Measurements from ENCODE around the gene CLEC4M.

Gene CLEC4M

GRCh38 chr19:7762719-7763293 lies at the start of gene CLEC4M:
CLEC4M (plus strand) TSS chr19:7763243; CDS start chr19:7763267, 24 bp downstream.
- Mint-ChIP-seq H3K4me1 (ENCODE audit: low read depth) (no peaks in the 10 kb centered on the region), H3K9me3 (peaks cover 19% of the 10 kb centered on the region), H3K36me3 (ENCODE audit: low read depth) (no peaks in the 10 kb centered on the region), H3K27me3 (ENCODE audit: low read depth) (no peaks in the 10 kb centered on the region), H3K4me3 (no peak within 1 kb of the TSS), H3K27ac (no peak within 1 kb of the TSS)
- no peak for DNase-seq (ENCODE audit: low spot score)

GRCh38 chr19:7715671-7716070 lies 47.4 kb upstream of the CLEC4M start:
- Mint-ChIP-seq H3K9me3 (peaks cover 5% of the 10 kb centered on the region), H3K4me1 (ENCODE audit: low read depth) (no peaks in the 10 kb centered on the region), H3K4me3 (no peak overlapping the region), H3K27me3 (ENCODE audit: low read depth) (peaks cover 3% of the 10 kb centered on the region), H3K27ac (no peak overlapping the region), H3K36me3 (ENCODE audit: low read depth) (no peaks in the 10 kb centered on the region)
- no peak for DNase-seq (ENCODE audit: low spot score)

GRCh38 chr19:7716762-7717161 lies 46.3 kb upstream of the CLEC4M start:
- Mint-ChIP-seq H3K36me3 (ENCODE audit: low read depth) (no peaks in the 10 kb centered on the region), H3K4me1 (ENCODE audit: low read depth) (no peaks in the 10 kb centered on the region), H3K27me3 (ENCODE audit: low read depth) (peaks cover 3% of the 10 kb centered on the region), H3K4me3 (no peak overlapping the region), H3K9me3 (peaks cover 5% of the 10 kb centered on the region), H3K27ac (no peak overlapping the region)
- DNase-seq (ENCODE audit: low spot score): no peak

- H3K4me1 Mint-ChIP-seq (ENCODE audit: low read depth): no peaks in the 10 kb centered on the region
- H3K4me3 Mint-ChIP-seq: no peak overlapping the region
- H3K36me3 Mint-ChIP-seq (ENCODE audit: low read depth): no peaks in the 10 kb centered on the region
- peaks cover 6% of the 10 kb centered on the region for H3K27me3 Mint-ChIP-seq (ENCODE audit: low read depth)
- DNase-seq (ENCODE audit: low spot score): no peak
- H3K9me3 Mint-ChIP-seq: peaks cover 5% of the 10 kb centered on the region
- H3K27ac Mint-ChIP-seq: no peak overlapping the region
Measured at GRCh38 chr19:7718668-7719067, 44.4 kb upstream of the CLEC4M start.

GRCh38 chr19:7720351-7720750 lies 42.7 kb upstream of the CLEC4M start:
- Mint-ChIP-seq H3K27me3 (ENCODE audit: low read depth) (peaks cover 3% of the 10 kb centered on the region), H3K36me3 (ENCODE audit: low read depth) (no peaks in the 10 kb centered on the region), H3K4me1 (ENCODE audit: low read depth) (no peaks in the 10 kb centered on the region), H3K27ac (no peak overlapping the region), H3K9me3 (peaks cover 5% of the 10 kb centered on the region), H3K4me3 (no peak overlapping the region)
- DNase-seq (ENCODE audit: low spot score): no peak

GRCh38 chr19:7722231-7722651 lies 40.8 kb upstream of the CLEC4M start:
- no peaks in the 10 kb centered on the region for H3K9me3 Mint-ChIP-seq
- no peak for DNase-seq (ENCODE audit: low spot score)
- H3K27me3 Mint-ChIP-seq (ENCODE audit: low read depth): peaks cover 5% of the 10 kb centered on the region
- no peak overlapping the region for H3K4me3 Mint-ChIP-seq
- H3K4me1 Mint-ChIP-seq (ENCODE audit: low read depth): no peaks in the 10 kb centered on the region
- no peak overlapping the region for H3K27ac Mint-ChIP-seq
- no peaks in the 10 kb centered on the region for H3K36me3 Mint-ChIP-seq (ENCODE audit: low read depth)

GRCh38 chr19:7725791-7726190 lies 37.3 kb upstream of the CLEC4M start:
- Mint-ChIP-seq H3K4me3 (no peak overlapping the region), H3K27ac (no peak overlapping the region), H3K36me3 (ENCODE audit: low read depth) (no peaks in the 10 kb centered on the region), H3K4me1 (ENCODE audit: low read depth) (no peaks in the 10 kb centered on the region), H3K9me3 (no peaks in the 10 kb centered on the region), H3K27me3 (ENCODE audit: low read depth) (peaks cover 34% of the 10 kb centered on the region)
- DNase-seq (ENCODE audit: low spot score): no peak

- Mint-ChIP-seq H3K36me3 (ENCODE audit: low read depth) (no peaks in the 10 kb centered on the region), H3K27me3 (ENCODE audit: low read depth) (peaks cover 40% of the 10 kb centered on the region), H3K4me3 (no peak overlapping the region), H3K9me3 (no peaks in the 10 kb centered on the region), H3K4me1 (ENCODE audit: low read depth) (no peaks in the 10 kb centered on the region), H3K27ac (no peak overlapping the region)
- no peak for DNase-seq (ENCODE audit: low spot score)
Measured at GRCh38 chr19:7729211-7729610, 33.8 kb upstream of the CLEC4M start.

GRCh38 chr19:7729831-7730285 lies 33.2 kb upstream of the CLEC4M start:
- no peaks in the 10 kb centered on the region for H3K4me1 Mint-ChIP-seq (ENCODE audit: low read depth)
- no peaks in the 10 kb centered on the region for H3K36me3 Mint-ChIP-seq (ENCODE audit: low read depth)
- DNase-seq (ENCODE audit: low spot score): no peak
- H3K27me3 Mint-ChIP-seq (ENCODE audit: low read depth): peaks cover 44% of the 10 kb centered on the region
- H3K27ac Mint-ChIP-seq: no peak overlapping the region
- H3K9me3 Mint-ChIP-seq: no peaks in the 10 kb centered on the region
- H3K4me3 Mint-ChIP-seq: no peak overlapping the region

GRCh38 chr19:7730286-7731217 lies 32.5 kb upstream of the CLEC4M start:
- H3K9me3 Mint-ChIP-seq: no peaks in the 10 kb centered on the region
- no peak overlapping the region for H3K4me3 Mint-ChIP-seq
- DNase-seq (ENCODE audit: low spot score): no peak
- peaks cover 49% of the 10 kb centered on the region for H3K27me3 Mint-ChIP-seq (ENCODE audit: low read depth)
- H3K36me3 Mint-ChIP-seq (ENCODE audit: low read depth): no peaks in the 10 kb centered on the region
- H3K27ac Mint-ChIP-seq: no peak overlapping the region
- H3K4me1 Mint-ChIP-seq (ENCODE audit: low read depth): no peaks in the 10 kb centered on the region

- Mint-ChIP-seq H3K27ac (no peak overlapping the region), H3K4me1 (ENCODE audit: low read depth) (no peaks in the 10 kb centered on the region), H3K27me3 (ENCODE audit: low read depth) (peaks cover 50% of the 10 kb centered on the region), H3K9me3 (no peaks in the 10 kb centered on the region), H3K36me3 (ENCODE audit: low read depth) (no peaks in the 10 kb centered on the region), H3K4me3 (no peak overlapping the region)
- DNase-seq (ENCODE audit: low spot score): no peak
Measured at GRCh38 chr19:7731218-7731595, 31.8 kb upstream of the CLEC4M start.

- no peaks in the 10 kb centered on the region for H3K4me1 Mint-ChIP-seq (ENCODE audit: low read depth)
Measured at GRCh38 chr19:7731615-7732014, 31.4 kb upstream of the CLEC4M start.

GRCh38 chr19:7732045-7732444 lies 31.0 kb upstream of the CLEC4M start, which contains the start of gene CLEC4G:
CLEC4G (minus strand) TSS chr19:7732110; CDS start chr19:7732102, 8 bp downstream.
- Mint-ChIP-seq H3K4me3 (no peak within 1 kb of the TSS), H3K4me1 (ENCODE audit: low read depth) (no peaks in the 10 kb centered on the region), H3K36me3 (ENCODE audit: low read depth) (no peaks in the 10 kb centered on the region), H3K27me3 (ENCODE audit: low read depth) (peaks cover 50% of the 10 kb centered on the region), H3K27ac (no peak within 1 kb of the TSS), H3K9me3 (no peaks in the 10 kb centered on the region)
- no peak for DNase-seq (ENCODE audit: low spot score)

More at GRCh38 chr19:7731615-7732014, 31.4 kb upstream of the CLEC4M start:
- Mint-ChIP-seq H3K9me3 (no peaks in the 10 kb centered on the region), H3K4me3 (no peak overlapping the region), H3K27me3 (ENCODE audit: low read depth) (peaks cover 50% of the 10 kb centered on the region), H3K27ac (no peak overlapping the region), H3K36me3 (ENCODE audit: low read depth) (no peaks in the 10 kb centered on the region)
- DNase-seq (ENCODE audit: low spot score): no peak

GRCh38 chr19:7733376-7733775 lies 29.7 kb upstream of the CLEC4M start:
- Mint-ChIP-seq H3K27ac (no peak overlapping the region), H3K36me3 (ENCODE audit: low read depth) (no peaks in the 10 kb centered on the region), H3K9me3 (no peaks in the 10 kb centered on the region), H3K4me1 (ENCODE audit: low read depth) (no peaks in the 10 kb centered on the region), H3K27me3 (ENCODE audit: low read depth) (peaks cover 43% of the 10 kb centered on the region), H3K4me3 (no peak overlapping the region)
- DNase-seq (ENCODE audit: low spot score): no peak
